ENCODE measurements around the gene CHMP5. TPM values are rescaled to one million over a fixed set of nuclear protein-coding genes. Genes with fewer than 3 reads are reported as not detected.
A peak's percentile ranks its signal among the peaks of the same experiment; 100 is the strongest.

Gene CHMP5
- total RNA-seq, result 10 to 100 TPM; 17.4 to 18.6 TPM
- 38.9 TPM for polyA plus RNA-seq (2013, experiment 1 of 2)
- polyA plus RNA-seq (2013, experiment 2 of 2), result 43.3 TPM
- 22.1 to 88.9 (median 40.8) reads per million in 172 experiments for total RNA-seq

- ChIA-PET CTCF (interaction anchor here (1.0 to 1.3 kb wide), 3 partner anchors 23 to 85 kb away, joined by 4 to 5 read pairs (median 4); partner anchors contain the start of gene NFX1), POLR2A (interaction anchor here (0.8 to 3.5 kb wide), 8 partner anchors 9 to 239 kb away, joined by 3 to 71 read pairs (median 6); partner anchors contain the start of genes AQP3, B4GALT1, DNAJA1 and NFX1)
- intact Hi-C loops (cut with DNase I, micrococcal nuclease), result loop anchor here (1.0 to 10.0 kb wide), 6 partner anchors 26 to 880 kb away; partner anchors contain the start of genes B4GALT1 (in 2 of the 2), NFX1 (in 2 of the 2), SMU1 (in 2 of the 2) and ACO1 (in 1 of the 2)
- H3K27ac ChIP-seq (ENCODE audit: low read depth in 1 of 2, low read length in 2 of 2), result peak within 1 kb of the TSS; percentile 59 to 86
- H3K36me3 ChIP-seq (ENCODE audit: insufficient read depth, low read length), result peaks cover 56% of the 10 kb centered on the region
- ATAC-seq (ENCODE audit: poor library complexity) (peak; percentile 96), DNase-seq (peak; percentile 99 to 100 (median 100))
- peak within 1 kb of the TSS; percentile 96 for H3K4me3 Mint-ChIP-seq
- H3K9me3 ChIP-seq (ENCODE audit: control insufficient read depth in 1 of 2, insufficient read depth in 1 of 2, low read length in 2 of 2), result no peaks in the 10 kb centered on the region
- H3K36me3 Mint-ChIP-seq (ENCODE audit: low read depth), result peaks cover 77% of the 10 kb centered on the region
- no peaks in the 10 kb centered on the region for H3K27me3 Mint-ChIP-seq
- TF ChIP-seq, protein P1, sequence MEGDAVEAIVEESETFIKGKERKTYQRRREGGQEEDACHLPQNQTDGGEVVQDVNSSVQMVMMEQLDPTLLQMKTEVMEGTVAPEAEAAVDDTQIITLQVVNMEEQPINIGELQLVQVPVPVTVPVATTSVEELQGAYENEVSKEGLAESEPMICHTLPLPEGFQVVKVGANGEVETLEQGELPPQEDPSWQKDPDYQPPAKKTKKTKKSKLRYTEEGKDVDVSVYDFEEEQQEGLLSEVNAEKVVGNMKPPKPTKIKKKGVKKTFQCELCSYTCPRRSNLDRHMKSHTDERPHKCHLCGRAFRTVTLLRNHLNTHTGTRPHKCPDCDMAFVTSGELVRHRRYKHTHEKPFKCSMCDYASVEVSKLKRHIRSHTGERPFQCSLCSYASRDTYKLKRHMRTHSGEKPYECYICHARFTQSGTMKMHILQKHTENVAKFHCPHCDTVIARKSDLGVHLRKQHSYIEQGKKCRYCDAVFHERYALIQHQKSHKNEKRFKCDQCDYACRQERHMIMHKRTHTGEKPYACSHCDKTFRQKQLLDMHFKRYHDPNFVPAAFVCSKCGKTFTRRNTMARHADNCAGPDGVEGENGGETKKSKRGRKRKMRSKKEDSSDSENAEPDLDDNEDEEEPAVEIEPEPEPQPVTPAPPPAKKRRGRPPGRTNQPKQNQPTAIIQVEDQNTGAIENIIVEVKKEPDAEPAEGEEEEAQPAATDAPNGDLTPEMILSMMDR (IDR thresholded peaks at IDR 0.05), result no peak
- H3K9me3 Mint-ChIP-seq, result no peaks in the 10 kb centered on the region
- H3K4me1 ChIP-seq (ENCODE audit: insufficient read depth, low read length), result peaks cover 31% of the 10 kb centered on the region
- peak within 1 kb of the TSS; percentile 91 for H3K27ac Mint-ChIP-seq
- H3K4me1 Mint-ChIP-seq (ENCODE audit: low read depth), result peaks cover 63% of the 10 kb centered on the region
- no peaks in the 10 kb centered on the region for H3K27me3 ChIP-seq (ENCODE audit: control insufficient read depth in 1 of 2, insufficient read depth in 2 of 2, low read length in 2 of 2)
- peak within 1 kb of the TSS; percentile 94 for H3K4me3 ChIP-seq (ENCODE audit: low read length)
These were observed at the start of gene CHMP5, which contains the start of gene BAG1 for GRCh38 chr9:33264473-33265177. Gene CHMP5, plus strand, starts transcription at chr9:33265049. Its CDS starts 30 bp downstream, at chr9:33265079. Gene BAG1, minus strand, starts transcription at chr9:33264708.

DNA sequence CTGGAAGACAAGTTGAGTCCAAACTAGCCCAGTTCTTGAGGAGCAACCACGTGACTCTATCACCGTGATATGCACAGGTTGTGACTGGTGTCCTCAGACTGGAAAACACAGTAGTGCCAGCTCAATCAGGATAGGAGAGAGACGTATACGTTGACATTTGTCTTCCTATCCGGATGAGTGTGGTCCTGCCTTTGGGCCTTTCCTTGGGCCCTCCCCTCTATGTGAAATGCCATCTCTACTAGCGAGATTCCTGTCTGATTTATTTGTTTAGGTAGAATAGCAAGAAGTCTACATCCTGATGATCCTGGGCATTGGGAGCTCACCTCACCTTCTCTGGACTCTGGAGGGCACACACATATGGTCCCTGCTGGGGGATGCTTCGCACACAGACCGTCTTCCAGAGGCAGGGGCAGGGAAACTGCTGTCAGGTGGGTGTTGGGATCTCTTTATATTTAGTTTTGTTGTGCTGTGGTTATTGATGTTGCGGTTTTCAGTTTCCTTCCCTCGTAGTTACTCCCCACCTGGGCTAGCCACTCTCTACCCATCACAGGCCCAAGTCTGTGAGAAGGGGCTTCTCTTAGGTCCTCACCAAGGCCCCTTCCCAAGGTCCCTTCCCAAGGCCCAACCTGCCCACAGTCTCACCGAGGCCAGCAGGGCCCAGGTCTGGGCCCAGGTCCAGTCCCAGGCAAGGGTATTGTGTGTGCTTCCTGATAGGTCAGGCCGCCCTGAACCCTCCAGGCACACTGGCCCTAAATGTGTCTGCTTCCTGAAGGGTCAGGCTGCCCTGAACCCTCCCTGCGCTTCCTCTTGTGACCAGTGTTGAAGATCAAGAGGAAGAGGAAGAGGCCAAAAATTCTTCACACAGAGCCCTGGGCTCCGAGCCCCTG, 43.9 kb upstream of the CHMP5 start:
- no peak overlapping the region for H3K4me3 Mint-ChIP-seq
- H3K9me3 ChIP-seq (ENCODE audit: control insufficient read depth in 1 of 2, insufficient read depth in 1 of 2, low read length in 2 of 2), result no peaks in the 10 kb centered on the region
- H3K27me3 Mint-ChIP-seq, result no peaks in the 10 kb centered on the region
- H3K4me1 ChIP-seq (ENCODE audit: insufficient read depth, low read length), result peaks cover 10% of the 10 kb centered on the region
- peaks cover 8% of the 10 kb centered on the region for H3K4me1 Mint-ChIP-seq (ENCODE audit: low read depth)
- TF ChIP-seq, protein P1 (IDR thresholded peaks at IDR 0.05), result no peak
- DNase-seq (no peak), ATAC-seq (ENCODE audit: poor library complexity) (no peak)
- no peaks in the 10 kb centered on the region for H3K36me3 Mint-ChIP-seq (ENCODE audit: low read depth)
- H3K27me3 ChIP-seq (ENCODE audit: control insufficient read depth in 1 of 2, insufficient read depth in 2 of 2, low read length in 2 of 2), result no peaks in the 10 kb centered on the region
- CTCF ChIA-PET, result no interaction called here
- no peak overlapping the region for H3K27ac Mint-ChIP-seq
- H3K4me3 ChIP-seq (ENCODE audit: low read length), result no peak overlapping the region
- no peak overlapping the region for H3K27ac ChIP-seq (ENCODE audit: low read depth in 1 of 2, low read length in 2 of 2)
- no peaks in the 10 kb centered on the region for H3K36me3 ChIP-seq (ENCODE audit: insufficient read depth, low read length)
- POLR2A ChIA-PET, result no interaction called here
- H3K9me3 Mint-ChIP-seq, result no peaks in the 10 kb centered on the region
- intact Hi-C loops (cut with DNase I, micrococcal nuclease), result loop anchor here in 1 of 2 experiments (10.0 kb wide), 1 partner anchor 636 kb away; no protein-coding TSS in a partner anchor

DNA sequence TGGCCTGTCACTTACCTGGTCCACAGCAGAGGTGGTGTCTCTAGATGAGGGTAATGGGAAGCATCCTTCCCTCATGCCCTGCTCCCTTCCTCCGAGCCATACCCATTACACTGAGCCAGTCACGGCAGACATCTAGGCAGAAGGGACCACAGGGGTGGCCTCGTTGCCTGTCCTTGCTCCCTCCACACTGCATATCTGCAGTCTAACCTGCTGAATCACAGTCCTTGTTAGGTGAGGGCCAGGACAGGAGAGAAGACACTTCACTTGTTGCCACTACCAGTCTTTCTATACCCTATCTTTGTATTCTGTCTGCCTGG, 43.3 kb upstream of the CHMP5 start:
- H3K4me1 ChIP-seq (ENCODE audit: insufficient read depth, low read length), result peaks cover 10% of the 10 kb centered on the region
- H3K4me3 Mint-ChIP-seq, result no peak overlapping the region
- no peaks in the 10 kb centered on the region for H3K27me3 Mint-ChIP-seq
- H3K9me3 ChIP-seq (ENCODE audit: control insufficient read depth in 1 of 2, insufficient read depth in 1 of 2, low read length in 2 of 2), result no peaks in the 10 kb centered on the region
- H3K36me3 ChIP-seq (ENCODE audit: insufficient read depth, low read length), result no peaks in the 10 kb centered on the region
- ATAC-seq (ENCODE audit: poor library complexity) (no peak), DNase-seq (no peak)
- no peak overlapping the region for H3K27ac Mint-ChIP-seq
- peaks cover 9% of the 10 kb centered on the region for H3K4me1 Mint-ChIP-seq (ENCODE audit: low read depth)
- H3K27me3 ChIP-seq (ENCODE audit: control insufficient read depth in 1 of 2, insufficient read depth in 2 of 2, low read length in 2 of 2), result no peaks in the 10 kb centered on the region
- ChIA-PET POLR2A (no interaction called here), CTCF (no interaction called here)
- no peaks in the 10 kb centered on the region for H3K36me3 Mint-ChIP-seq (ENCODE audit: low read depth)
- intact Hi-C loops (cut with DNase I, micrococcal nuclease), result loop anchor here in 1 of 2 experiments (10.0 kb wide), 1 partner anchor 637 kb away; no protein-coding TSS in a partner anchor
- H3K27ac ChIP-seq (ENCODE audit: low read depth in 1 of 2, low read length in 2 of 2), result no peak overlapping the region
- TF ChIP-seq, protein P1 (IDR thresholded peaks at IDR 0.05), result no peak
- H3K4me3 ChIP-seq (ENCODE audit: low read length), result no peak overlapping the region
- no peaks in the 10 kb centered on the region for H3K9me3 Mint-ChIP-seq

All from CD4-positive, alpha-beta T cell (primary cell).